ENCODE measurements around the gene SYVN1. TPM values are rescaled to one million over a fixed set of nuclear protein-coding genes. Genes with fewer than 3 reads are reported as not detected.

The SYVN1 gene
- total and polyA plus RNA-seq, 10 of the 15 experiments (the other 5 are each of a cell fraction or from before 2014, with no cell fraction given) = 0.79 to 63.6 (median 20.1) TPM

DNA sequence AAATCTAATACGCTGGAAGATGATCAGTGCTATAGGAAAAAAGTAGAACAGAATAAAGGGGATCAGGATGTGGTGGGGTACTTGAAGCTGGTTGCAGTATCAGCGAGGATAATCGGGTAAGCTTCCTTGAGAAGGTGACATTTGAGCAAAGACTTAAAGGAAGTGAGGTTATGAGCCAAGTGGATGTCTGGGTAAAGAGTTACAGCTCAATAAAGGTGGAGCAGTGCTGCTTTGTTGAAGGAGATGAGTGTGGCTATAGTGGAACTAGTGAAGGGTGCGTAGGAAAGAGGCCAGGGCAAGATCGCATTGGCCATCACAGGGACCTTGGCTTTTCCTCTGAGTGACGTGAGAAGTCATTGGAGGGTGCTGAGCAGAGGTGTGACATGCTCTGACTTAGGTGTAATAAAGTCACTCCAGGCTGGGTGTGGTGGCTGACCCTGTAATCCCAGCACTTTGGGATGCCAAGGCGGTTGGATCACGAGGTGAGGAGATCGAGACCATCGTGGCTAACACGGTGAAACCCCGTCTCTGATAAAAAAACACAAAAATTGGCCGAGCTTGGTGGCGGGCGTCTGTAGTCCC lies 2.3 kb upstream of the SYVN1 start (continued):
- TF ChIP-seq, protein P1, sequence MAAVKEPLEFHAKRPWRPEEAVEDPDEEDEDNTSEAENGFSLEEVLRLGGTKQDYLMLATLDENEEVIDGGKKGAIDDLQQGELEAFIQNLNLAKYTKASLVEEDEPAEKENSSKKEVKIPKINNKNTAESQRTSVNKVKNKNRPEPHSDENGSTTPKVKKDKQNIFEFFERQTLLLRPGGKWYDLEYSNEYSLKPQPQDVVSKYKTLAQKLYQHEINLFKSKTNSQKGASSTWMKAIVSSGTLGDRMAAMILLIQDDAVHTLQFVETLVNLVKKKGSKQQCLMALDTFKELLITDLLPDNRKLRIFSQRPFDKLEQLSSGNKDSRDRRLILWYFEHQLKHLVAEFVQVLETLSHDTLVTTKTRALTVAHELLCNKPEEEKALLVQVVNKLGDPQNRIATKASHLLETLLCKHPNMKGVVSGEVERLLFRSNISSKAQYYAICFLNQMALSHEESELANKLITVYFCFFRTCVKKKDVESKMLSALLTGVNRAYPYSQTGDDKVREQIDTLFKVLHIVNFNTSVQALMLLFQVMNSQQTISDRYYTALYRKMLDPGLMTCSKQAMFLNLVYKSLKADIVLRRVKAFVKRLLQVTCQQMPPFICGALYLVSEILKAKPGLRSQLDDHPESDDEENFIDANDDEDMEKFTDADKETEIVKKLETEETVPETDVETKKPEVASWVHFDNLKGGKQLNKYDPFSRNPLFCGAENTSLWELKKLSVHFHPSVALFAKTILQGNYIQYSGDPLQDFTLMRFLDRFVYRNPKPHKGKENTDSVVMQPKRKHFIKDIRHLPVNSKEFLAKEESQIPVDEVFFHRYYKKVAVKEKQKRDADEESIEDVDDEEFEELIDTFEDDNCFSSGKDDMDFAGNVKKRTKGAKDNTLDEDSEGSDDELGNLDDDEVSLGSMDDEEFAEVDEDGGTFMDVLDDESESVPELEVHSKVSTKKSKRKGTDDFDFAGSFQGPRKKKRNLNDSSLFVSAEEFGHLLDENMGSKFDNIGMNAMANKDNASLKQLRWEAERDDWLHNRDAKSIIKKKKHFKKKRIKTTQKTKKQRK (IDR thresholded peaks at IDR 0.05; ENCODE audit: low read depth, low read length) = no peak
- no peak for TF ChIP-seq PML (IDR thresholded peaks at IDR 0.05; ENCODE audit: low read length)
- no peak for TF ChIP-seq FOXK2 (IDR thresholded peaks at IDR 0.05)
- no peak for TF ChIP-seq GATAD2B (conservative IDR thresholded peaks at IDR 0.05; ENCODE audit: low read depth)
- TF ChIP-seq MXI1 (IDR thresholded peaks at IDR 0.05; ENCODE audit: low read depth, low read length) = no peak
- TF ChIP-seq YY1 (IDR thresholded peaks at IDR 0.05; ENCODE audit: low read depth, low read length) = no peak
- TF ChIP-seq CEBPB (IDR thresholded peaks at IDR 0.05; ENCODE audit: borderline replicate concordance in 1 of 2, low read depth in 2 of 2, low read length in 2 of 2) = no peak
- no peak for TF ChIP-seq NR2C2 (IDR thresholded peaks at IDR 0.05; ENCODE audit: borderline replicate concordance, control insufficient read depth, insufficient read length, low read depth)
- TF ChIP-seq, protein P2, sequence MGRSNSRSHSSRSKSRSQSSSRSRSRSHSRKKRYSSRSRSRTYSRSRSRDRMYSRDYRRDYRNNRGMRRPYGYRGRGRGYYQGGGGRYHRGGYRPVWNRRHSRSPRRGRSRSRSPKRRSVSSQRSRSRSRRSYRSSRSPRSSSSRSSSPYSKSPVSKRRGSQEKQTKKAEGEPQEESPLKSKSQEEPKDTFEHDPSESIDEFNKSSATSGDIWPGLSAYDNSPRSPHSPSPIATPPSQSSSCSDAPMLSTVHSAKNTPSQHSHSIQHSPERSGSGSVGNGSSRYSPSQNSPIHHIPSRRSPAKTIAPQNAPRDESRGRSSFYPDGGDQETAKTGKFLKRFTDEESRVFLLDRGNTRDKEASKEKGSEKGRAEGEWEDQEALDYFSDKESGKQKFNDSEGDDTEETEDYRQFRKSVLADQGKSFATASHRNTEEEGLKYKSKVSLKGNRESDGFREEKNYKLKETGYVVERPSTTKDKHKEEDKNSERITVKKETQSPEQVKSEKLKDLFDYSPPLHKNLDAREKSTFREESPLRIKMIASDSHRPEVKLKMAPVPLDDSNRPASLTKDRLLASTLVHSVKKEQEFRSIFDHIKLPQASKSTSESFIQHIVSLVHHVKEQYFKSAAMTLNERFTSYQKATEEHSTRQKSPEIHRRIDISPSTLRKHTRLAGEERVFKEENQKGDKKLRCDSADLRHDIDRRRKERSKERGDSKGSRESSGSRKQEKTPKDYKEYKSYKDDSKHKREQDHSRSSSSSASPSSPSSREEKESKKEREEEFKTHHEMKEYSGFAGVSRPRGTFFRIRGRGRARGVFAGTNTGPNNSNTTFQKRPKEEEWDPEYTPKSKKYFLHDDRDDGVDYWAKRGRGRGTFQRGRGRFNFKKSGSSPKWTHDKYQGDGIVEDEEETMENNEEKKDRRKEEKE (IDR thresholded peaks at IDR 0.05) = no peak
- TF ChIP-seq SPI1 (IDR thresholded peaks at IDR 0.05; ENCODE audit: borderline replicate concordance, insufficient read depth, low read depth, low read length) = no peak
- no peak for TF ChIP-seq CBX5 (IDR thresholded peaks at IDR 0.05; ENCODE audit: low read depth)
- TF ChIP-seq, protein P3, sequence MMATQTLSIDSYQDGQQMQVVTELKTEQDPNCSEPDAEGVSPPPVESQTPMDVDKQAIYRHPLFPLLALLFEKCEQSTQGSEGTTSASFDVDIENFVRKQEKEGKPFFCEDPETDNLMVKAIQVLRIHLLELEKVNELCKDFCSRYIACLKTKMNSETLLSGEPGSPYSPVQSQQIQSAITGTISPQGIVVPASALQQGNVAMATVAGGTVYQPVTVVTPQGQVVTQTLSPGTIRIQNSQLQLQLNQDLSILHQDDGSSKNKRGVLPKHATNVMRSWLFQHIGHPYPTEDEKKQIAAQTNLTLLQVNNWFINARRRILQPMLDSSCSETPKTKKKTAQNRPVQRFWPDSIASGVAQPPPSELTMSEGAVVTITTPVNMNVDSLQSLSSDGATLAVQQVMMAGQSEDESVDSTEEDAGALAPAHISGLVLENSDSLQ (IDR thresholded peaks at IDR 0.05) = no peak
- TF ChIP-seq, protein P4, sequence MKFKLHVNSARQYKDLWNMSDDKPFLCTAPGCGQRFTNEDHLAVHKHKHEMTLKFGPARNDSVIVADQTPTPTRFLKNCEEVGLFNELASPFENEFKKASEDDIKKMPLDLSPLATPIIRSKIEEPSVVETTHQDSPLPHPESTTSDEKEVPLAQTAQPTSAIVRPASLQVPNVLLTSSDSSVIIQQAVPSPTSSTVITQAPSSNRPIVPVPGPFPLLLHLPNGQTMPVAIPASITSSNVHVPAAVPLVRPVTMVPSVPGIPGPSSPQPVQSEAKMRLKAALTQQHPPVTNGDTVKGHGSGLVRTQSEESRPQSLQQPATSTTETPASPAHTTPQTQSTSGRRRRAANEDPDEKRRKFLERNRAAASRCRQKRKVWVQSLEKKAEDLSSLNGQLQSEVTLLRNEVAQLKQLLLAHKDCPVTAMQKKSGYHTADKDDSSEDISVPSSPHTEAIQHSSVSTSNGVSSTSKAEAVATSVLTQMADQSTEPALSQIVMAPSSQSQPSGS (IDR thresholded peaks at IDR 0.05; ENCODE audit: low read length) = no peak
